DOHH2 (cell line): Measurements from ENCODE around the gene FRMPD4.

Source experiments
- H3F3A ChIP-seq: fragments of 200-600 bp; sonication (generic), shearing (Covaris generic); 2 replicates; pipeline ENCODE4 v1.6.0; 2016; ENCODE audit warnings: antibody characterized with exemption, mild to moderate bottlenecking; ENCODE audit not compliant: control insufficient read depth, insufficient read depth
- H3K27ac ChIP-seq: fragments of 200-600 bp; sonication (generic); 2 replicates; pipeline ENCODE4 v1.5.1; 2014; ENCODE audit warnings: low read depth, mild to moderate bottlenecking, low read length, moderate library complexity
- H3K27me3 ChIP-seq: fragments of 200-600 bp; sonication (generic); 2 replicates; pipeline ENCODE4 v1.6.1; 2014; ENCODE audit warnings: mild to moderate bottlenecking, low read length, mixed read lengths; ENCODE audit not compliant: control insufficient read depth
- H3K36me3 ChIP-seq: fragments of 200-600 bp; sonication (generic); 2 replicates; pipeline ENCODE4 v1.6.1; 2014; ENCODE audit warnings: mild to moderate bottlenecking, low read length, moderate library complexity, mixed read lengths; ENCODE audit not compliant: control insufficient read depth
- H3K4me1 ChIP-seq: fragments of 200-600 bp; sonication (generic); 2 replicates; pipeline ENCODE4 v1.6.1; 2014; ENCODE audit warnings: mild to moderate bottlenecking, low read length, mixed read lengths; ENCODE audit not compliant: control insufficient read depth
- H3K4me2 ChIP-seq: fragments of 200-600 bp; sonication (generic); 2 replicates; pipeline ENCODE4 v1.6.0; 2014; ENCODE audit warnings: mild to moderate bottlenecking, low read length, moderate library complexity
- H3K4me3 ChIP-seq: fragments of 200-600 bp; sonication (generic); 2 replicates; pipeline ENCODE4 v1.5.1; 2014; ENCODE audit warnings: mild to moderate bottlenecking, low read length, mixed read lengths
- H3K79me2 ChIP-seq: fragments of 200-600 bp; sonication (generic); 2 replicates; pipeline ENCODE4 v1.6.1; 2014; ENCODE audit warnings: mild to moderate bottlenecking, low read length, mixed read lengths; ENCODE audit not compliant: control insufficient read depth
- H3K9me2 ChIP-seq: fragments of 200-600 bp; sonication (generic); replicated peaks from 2 replicates; pipeline ENCODE4 v1.6.1; 2014; ENCODE audit warnings: mild to moderate bottlenecking, low read length, mixed read lengths; ENCODE audit not compliant: control insufficient read depth
- H3K9me3 ChIP-seq: fragments of 200-600 bp; sonication (generic); 2 replicates; pipeline ENCODE4 v1.6.1; 2014; ENCODE audit warnings: antibody characterized with exemption, low read length, mixed read lengths; ENCODE audit not compliant: control insufficient read depth, insufficient read depth
- H4K20me1 ChIP-seq: fragments of 200-600 bp; sonication (generic); 2 replicates; pipeline ENCODE4 v1.6.0; 2014; ENCODE audit warnings: low read depth, mild to moderate bottlenecking, antibody characterized with exemption, low read length, moderate library complexity; ENCODE audit not compliant: control insufficient read depth, insufficient read depth
- CTCF ChIP-seq: fragments of 200-600 bp; sonication (generic); IDR thresholded peaks from one replicate; pipeline ENCODE4 v1.5.1; 2014; ENCODE audit warnings: antibody characterized with exemption, mild to moderate bottlenecking, low read depth, low read length; ENCODE audit not compliant: poor library complexity, severe bottlenecking
- EZH2phosphoT487 ChIP-seq: fragments of 200-600 bp; sonication (generic); IDR thresholded peaks from 2 replicates; pipeline ENCODE4 v1.6.1; 2017; ENCODE audit warnings: borderline replicate concordance, mild to moderate bottlenecking, antibody characterized with exemption, low read length, moderate library complexity, mixed read lengths

The FRMPD4 gene

GRCh38 chrX:12595720-12596119 lies 457.4 kb downstream of the FRMPD4 start:
- Histone ChIP-seq H3K9me2 (no peaks in the 10 kb centered on the region), H3K4me1 (no peaks in the 10 kb centered on the region), H4K20me1 (no peaks in the 10 kb centered on the region), H3K36me3 (no peaks in the 10 kb centered on the region), H3F3A (no peaks in the 10 kb centered on the region), H3K27ac (no peak overlapping the region), H3K9me3 (no peaks in the 10 kb centered on the region), H3K4me2 (no peak overlapping the region), H3K79me2 (no peaks in the 10 kb centered on the region), H3K27me3 (no peaks in the 10 kb centered on the region), H3K4me3 (no peak overlapping the region)
- TF ChIP-seq EZH2phosphoT487 (no peak), CTCF (no peak)

GRCh38 chrX:12610079-12610478 lies 471.8 kb downstream of the FRMPD4 start:
- no peak overlapping the region for H3K27ac ChIP-seq
- no peaks in the 10 kb centered on the region for H3K79me2 ChIP-seq
- TF ChIP-seq CTCF (no peak), EZH2phosphoT487 (no peak)
- no peaks in the 10 kb centered on the region for H3K4me1 ChIP-seq
- no peaks in the 10 kb centered on the region for H3K27me3 ChIP-seq
- H4K20me1 ChIP-seq: no peaks in the 10 kb centered on the region
- no peaks in the 10 kb centered on the region for H3K9me3 ChIP-seq
- H3K9me2 ChIP-seq: no peaks in the 10 kb centered on the region
- no peaks in the 10 kb centered on the region for H3F3A ChIP-seq
- H3K36me3 ChIP-seq: no peaks in the 10 kb centered on the region
- no peak overlapping the region for H3K4me2 ChIP-seq
- no peak overlapping the region for H3K4me3 ChIP-seq

GRCh38 chrX:12611471-12611870 lies 473.2 kb downstream of the FRMPD4 start:
- no peaks in the 10 kb centered on the region for H4K20me1 ChIP-seq
- TF ChIP-seq CTCF: no peak
- no peak for TF ChIP-seq EZH2phosphoT487
- no peaks in the 10 kb centered on the region for H3K9me2 ChIP-seq
- no peak overlapping the region for H3K27ac ChIP-seq
- H3K4me1 ChIP-seq: no peaks in the 10 kb centered on the region
- no peaks in the 10 kb centered on the region for H3K79me2 ChIP-seq
- no peaks in the 10 kb centered on the region for H3K9me3 ChIP-seq
- no peaks in the 10 kb centered on the region for H3F3A ChIP-seq
- no peaks in the 10 kb centered on the region for H3K27me3 ChIP-seq
- H3K4me2 ChIP-seq: no peak overlapping the region
- H3K36me3 ChIP-seq: no peaks in the 10 kb centered on the region
- no peak overlapping the region for H3K4me3 ChIP-seq

GRCh38 chrX:12614266-12614665 lies 476.0 kb downstream of the FRMPD4 start:
- no peak overlapping the region for H3K27ac ChIP-seq
- no peaks in the 10 kb centered on the region for H3K9me3 ChIP-seq
- no peak for TF ChIP-seq EZH2phosphoT487

More at GRCh38 chrX:12614266-12614665, 476.0 kb downstream of the FRMPD4 start:
- Histone ChIP-seq H3K9me2 (no peaks in the 10 kb centered on the region), H3K4me3 (no peak overlapping the region), H3F3A (no peaks in the 10 kb centered on the region), H3K36me3 (no peaks in the 10 kb centered on the region), H3K4me1 (no peaks in the 10 kb centered on the region), H3K27me3 (no peaks in the 10 kb centered on the region), H4K20me1 (no peaks in the 10 kb centered on the region), H3K4me2 (no peak overlapping the region), H3K79me2 (no peaks in the 10 kb centered on the region)
